PFSK-1 (cell line): Measurements from ENCODE around the gene MTRF1L.

Experiments
- POLR2AphosphoS5 ChIP-seq: IDR thresholded peaks from 2 replicates; pipeline ENCODE4 v1.6.1; 2012; ENCODE audit warnings: low read depth, mild to moderate bottlenecking, control low read depth, low read length, moderate library complexity
- REST ChIP-seq, 2 experiments: IDR thresholded peaks; 2 replicates each; pipeline versions ENCODE4 v1.6.1 to v1.8.0; 2011 to 2012; ENCODE audit warnings: low read depth in 2 of 2, low read length in 2 of 2, control low read depth in 1 of 2, inconsistent platforms in 1 of 2, mild to moderate bottlenecking in 1 of 2, moderate library complexity in 1 of 2; ENCODE audit not compliant: insufficient read depth in 1 of 2
- TAF1 ChIP-seq: IDR thresholded peaks from 2 replicates; pipeline ENCODE4 v1.6.1; 2012; ENCODE audit warnings: low read length, control low read depth, borderline replicate concordance; ENCODE audit not compliant: insufficient read depth

GRCh38 chr6:153012856-153013255, 10.3 kb upstream of the MTRF1L start:
- TF ChIP-seq TAF1 (no peak), POLR2AphosphoS5 (no peak), REST (IDR thresholded peaks at IDR 0.05; ENCODE audit: insufficient read depth in 1 of 2, low read depth in 2 of 2, low read length in 2 of 2) (no peak)
